Ovary (tissue), 3 donors: Measurements from ENCODE around the gene DAGLB.
"Not testable (repeated sequence)": the region's sequence is repeated elsewhere in the genome, so short reads cannot be mapped to it uniquely, and the experiment has no call there.

Experiments used
- CTCF ChIP-seq, 3 donors: fragments of 450-650 bp in 2 of 3; fragments of 200-600 bp in 1 of 3; IDR thresholded peaks; one replicate each; pipeline versions ENCODE4 v1.5.1 to v1.8.0; 2016 to 2022; ENCODE audit warnings: antibody characterized with exemption in 3 of 3, mild to moderate bottlenecking in 1 of 3
- EP300 ChIP-seq: sonication (generic); formaldehyde crosslinking; IDR thresholded peaks from one replicate; pipeline ENCODE4 v1.6.1; 2017; ENCODE audit warnings: antibody characterized with exemption
- POLR2A ChIP-seq: fragments of 450-650 bp; IDR thresholded peaks from one replicate; pipeline ENCODE4 v1.6.1; 2017; ENCODE audit warnings: antibody characterized with exemption, mild to moderate bottlenecking, moderate library complexity
- donor health status: DM: no; HTN: no; CAD: no.

- TF ChIP-seq POLR2A; CTCF (IDR thresholded peaks at IDR 0.05); EP300: not testable (repeated sequence)
Observed at GRCh38 chr7:6400243-6401105, 47.3 kb downstream of the DAGLB start.
